Measurements from ENCODE around the gene PUM2.

PUM2 gene

DNA sequence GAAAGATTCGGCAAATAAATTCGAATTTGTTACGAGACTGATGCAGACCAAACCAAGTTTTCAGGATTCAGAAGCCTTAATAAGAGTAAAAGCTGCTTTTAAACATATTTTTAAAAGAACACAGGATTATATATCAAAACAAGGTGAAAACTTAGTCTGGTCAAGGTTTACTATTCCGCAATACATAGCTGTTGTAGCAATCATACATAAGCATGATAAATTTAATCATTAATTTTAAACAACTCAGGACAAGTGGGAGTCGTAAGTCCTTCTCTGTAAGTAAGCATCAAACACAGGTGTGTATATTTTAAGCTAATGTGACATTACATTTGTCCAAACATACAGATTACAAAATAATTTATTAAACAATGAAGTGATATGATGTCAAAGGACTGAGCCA lies 57.7 kb downstream of the PUM2 start:
- Histone ChIP-seq H3K4me3 (ENCODE audit: low read depth in 1 of 2, low read length in 1 of 2) (no peak overlapping the region), H3K27ac (no peak overlapping the region), H3K36me3 (peaks cover 86% of the 10 kb centered on the region), H3K27me3 (no peaks in the 10 kb centered on the region), H3K9me3 (no peaks in the 10 kb centered on the region), H3K4me1 (ENCODE audit: control insufficient read depth in 1 of 2, insufficient read depth in 1 of 2, low read depth in 1 of 2, low read length in 1 of 2) (no peaks in the 10 kb centered on the region)
- TF ChIP-seq, protein P1, sequence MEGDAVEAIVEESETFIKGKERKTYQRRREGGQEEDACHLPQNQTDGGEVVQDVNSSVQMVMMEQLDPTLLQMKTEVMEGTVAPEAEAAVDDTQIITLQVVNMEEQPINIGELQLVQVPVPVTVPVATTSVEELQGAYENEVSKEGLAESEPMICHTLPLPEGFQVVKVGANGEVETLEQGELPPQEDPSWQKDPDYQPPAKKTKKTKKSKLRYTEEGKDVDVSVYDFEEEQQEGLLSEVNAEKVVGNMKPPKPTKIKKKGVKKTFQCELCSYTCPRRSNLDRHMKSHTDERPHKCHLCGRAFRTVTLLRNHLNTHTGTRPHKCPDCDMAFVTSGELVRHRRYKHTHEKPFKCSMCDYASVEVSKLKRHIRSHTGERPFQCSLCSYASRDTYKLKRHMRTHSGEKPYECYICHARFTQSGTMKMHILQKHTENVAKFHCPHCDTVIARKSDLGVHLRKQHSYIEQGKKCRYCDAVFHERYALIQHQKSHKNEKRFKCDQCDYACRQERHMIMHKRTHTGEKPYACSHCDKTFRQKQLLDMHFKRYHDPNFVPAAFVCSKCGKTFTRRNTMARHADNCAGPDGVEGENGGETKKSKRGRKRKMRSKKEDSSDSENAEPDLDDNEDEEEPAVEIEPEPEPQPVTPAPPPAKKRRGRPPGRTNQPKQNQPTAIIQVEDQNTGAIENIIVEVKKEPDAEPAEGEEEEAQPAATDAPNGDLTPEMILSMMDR (IDR thresholded peaks at IDR 0.05) = no peak

- Histone ChIP-seq H3K9me3 (no peaks in the 10 kb centered on the region), H3K4me3 (ENCODE audit: low read depth in 1 of 2, low read length in 1 of 2) (no peak overlapping the region), H3K4me1 (ENCODE audit: control insufficient read depth in 1 of 2, insufficient read depth in 1 of 2, low read depth in 1 of 2, low read length in 1 of 2) (no peaks in the 10 kb centered on the region), H3K36me3 (peaks cover 81% of the 10 kb centered on the region), H3K27ac (no peak overlapping the region), H3K27me3 (no peaks in the 10 kb centered on the region)
- TF ChIP-seq, protein P1 (IDR thresholded peaks at IDR 0.05) = no peak
Observed at GRCh38 chr2:20291846-20292408, 58.7 kb downstream of the PUM2 start.

GRCh38 chr2:20291106-20291564 lies 59.5 kb downstream of the PUM2 start:
- Histone ChIP-seq H3K4me1 (ENCODE audit: control insufficient read depth in 1 of 2, insufficient read depth in 1 of 2, low read depth in 1 of 2, low read length in 1 of 2) (no peaks in the 10 kb centered on the region), H3K4me3 (ENCODE audit: low read depth in 1 of 2, low read length in 1 of 2) (no peak overlapping the region), H3K27me3 (no peaks in the 10 kb centered on the region), H3K27ac (no peak overlapping the region), H3K36me3 (peaks cover 76% of the 10 kb centered on the region), H3K9me3 (no peaks in the 10 kb centered on the region)
- TF ChIP-seq, protein P1 (IDR thresholded peaks at IDR 0.05) = no peak

DNA sequence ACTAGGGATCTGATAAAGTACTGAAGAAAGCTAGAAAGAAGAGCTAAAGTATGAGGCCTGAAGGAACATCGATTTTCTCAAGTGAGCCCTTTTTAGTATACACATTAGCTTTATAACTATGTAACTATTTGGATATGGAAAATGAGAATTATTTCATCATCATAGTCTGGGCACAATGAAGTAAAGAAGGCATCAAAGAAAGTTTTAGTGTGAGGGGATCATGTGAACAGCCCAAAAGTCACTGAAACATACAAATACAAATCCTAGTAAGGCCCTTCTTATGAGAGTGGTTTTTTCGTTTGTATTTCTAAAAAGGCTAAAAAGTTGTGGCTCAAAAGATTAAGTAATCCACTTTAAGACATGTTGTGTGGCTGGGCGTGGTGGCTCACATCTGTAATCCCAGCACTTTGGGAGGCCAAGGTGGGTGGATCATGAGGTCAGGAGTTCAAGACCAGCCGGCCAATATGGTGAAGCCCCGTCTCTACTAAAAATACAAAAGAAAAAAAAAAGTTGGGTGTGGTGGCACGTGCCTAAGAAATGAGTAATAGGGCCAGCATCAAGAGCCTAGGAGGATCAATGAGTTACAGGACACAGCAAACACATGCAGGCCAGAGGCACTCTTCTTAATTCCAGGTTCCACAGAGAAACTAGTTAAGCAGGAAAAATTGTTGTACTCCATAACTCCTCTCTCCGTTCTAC lies 61.9 kb downstream of the PUM2 start:
- Histone ChIP-seq H3K4me3 (ENCODE audit: low read depth in 1 of 2, low read length in 1 of 2) (no peak overlapping the region), H3K27ac (no peak overlapping the region), H3K4me1 (ENCODE audit: control insufficient read depth in 1 of 2, insufficient read depth in 1 of 2, low read depth in 1 of 2, low read length in 1 of 2) (no peaks in the 10 kb centered on the region), H3K36me3 (peaks cover 83% of the 10 kb centered on the region), H3K9me3 (no peaks in the 10 kb centered on the region), H3K27me3 (no peaks in the 10 kb centered on the region)
- TF ChIP-seq, protein P1 (IDR thresholded peaks at IDR 0.05) = no peak

GRCh38 chr2:20282916-20283592 lies 67.6 kb downstream of the PUM2 start:
- Histone ChIP-seq H3K36me3 (peaks cover 71% of the 10 kb centered on the region), H3K4me3 (ENCODE audit: low read depth in 1 of 2, low read length in 1 of 2) (no peak overlapping the region), H3K27ac (no peak overlapping the region), H3K9me3 (no peaks in the 10 kb centered on the region), H3K27me3 (no peaks in the 10 kb centered on the region), H3K4me1 (ENCODE audit: control insufficient read depth in 1 of 2, insufficient read depth in 1 of 2, low read depth in 1 of 2, low read length in 1 of 2) (no peaks in the 10 kb centered on the region)
- TF ChIP-seq, protein P1 (IDR thresholded peaks at IDR 0.05) = no peak

Data from neutrophil (primary cell).